ENCODE data around the gene CLBA1.

Gene CLBA1

GRCh38 chr14:104980611-104981531, 4.7 kb upstream of the CLBA1 start:
- no peak for DNase-seq

GRCh38 chr14:104981699-104982541, 3.7 kb upstream of the CLBA1 start:
- DNase-seq = no peak

- DNase-seq = no peak
Measured at GRCh38 chr14:104982548-104983230, 2.9 kb upstream of the CLBA1 start.

GRCh38 chr14:104983231-104983721, 2.3 kb upstream of the CLBA1 start:
- no peak for DNase-seq

- no peak for DNase-seq
Measured at GRCh38 chr14:104984056-104984894, 1.3 kb upstream of the CLBA1 start.

- DNase-seq = no peak
Measured at GRCh38 chr14:104986487-104987164, 1.0 kb downstream of the CLBA1 start.

- no peak for DNase-seq
Measured at GRCh38 chr14:104989236-104989950, 3.8 kb downstream of the CLBA1 start.

GRCh38 chr14:104989951-104990303, 4.3 kb downstream of the CLBA1 start:
- no peak for DNase-seq

- DNase-seq = no peak
Measured at GRCh38 chr14:104991896-104992230, 6.3 kb downstream of the CLBA1 start.

GRCh38 chr14:104992501-104992900, 6.9 kb downstream of the CLBA1 start:
- DNase-seq = no peak

GRCh38 chr14:104993306-104993705, 7.7 kb downstream of the CLBA1 start:
- DNase-seq = no peak

- no peak for DNase-seq
Measured at GRCh38 chr14:104993808-104994591, 8.4 kb downstream of the CLBA1 start.

GRCh38 chr14:104994978-104995377, 9.4 kb downstream of the CLBA1 start:
- no peak for DNase-seq

- DNase-seq = no peak
Measured at GRCh38 chr14:104996032-104996431, 10.4 kb downstream of the CLBA1 start.

- no peak for DNase-seq
Measured at GRCh38 chr14:104996483-104996882, 10.9 kb downstream of the CLBA1 start.

GRCh38 chr14:104998801-104999200, 13.2 kb downstream of the CLBA1 start:
- DNase-seq = no peak

GRCh38 chr14:104999361-104999760, 13.8 kb downstream of the CLBA1 start:
- DNase-seq = no peak

- no peak for DNase-seq
Measured at GRCh38 chr14:105005329-105005928, 19.8 kb downstream of the CLBA1 start.

- no peak for DNase-seq
Measured at GRCh38 chr14:105005929-105006830, 20.6 kb downstream of the CLBA1 start.
